ENCODE measurements around the gene HAUS7.

The HAUS7 gene

GRCh38 chrX:153460826-153461225 is 9.6 kb downstream of the HAUS7 start:
- Histone ChIP-seq H2AK5ac (ENCODE audit: low read length, severe bottlenecking) (no peak overlapping the region), H3K4me2 (ENCODE audit: low read length, poor library complexity, severe bottlenecking) (no peak overlapping the region), H3K23ac (ENCODE audit: low read length in 2 of 2) (no peak overlapping the region), H2AFZ (ENCODE audit: low read depth, low read length) (no peak overlapping the region), H3K14ac (ENCODE audit: low read length in 2 of 2) (no peak overlapping the region), H3K27ac (ENCODE audit: low read length, poor library complexity, severe bottlenecking) (peak overlapping the region; percentile 73), H4K91ac (ENCODE audit: low read length) (no peak overlapping the region), H2BK5ac (ENCODE audit: low read depth, low read length, poor library complexity, severe bottlenecking) (no peak overlapping the region), H3K36me3 (ENCODE audit: control insufficient read depth in 1 of 2, insufficient read depth in 2 of 2, low read depth in 1 of 2, low read length in 2 of 2) (peaks cover 4 to 46% of the 10 kb centered on the region in 2 experiments), H3K4me3 (ENCODE audit: insufficient read depth in 1 of 2, low read depth in 1 of 2, low read length in 2 of 2) (no peak overlapping the region), H3K9me3 (ENCODE audit: control insufficient read depth, low read length) (no peaks in the 10 kb centered on the region), H3K9ac (ENCODE audit: low read length) (no peak overlapping the region), H3K18ac (ENCODE audit: low read depth in 1 of 2, low read length in 2 of 2) (no peak overlapping the region), H2BK12ac (ENCODE audit: low read length in 2 of 2) (no peak overlapping the region), H2BK15ac (ENCODE audit: low read depth, poor library complexity, severe bottlenecking) (no peak overlapping the region), H3K79me1 (replicated peaks; ENCODE audit: low read length, poor library complexity, severe bottlenecking) (peaks cover 1% of the 10 kb centered on the region), H3K4me1 (ENCODE audit: control insufficient read depth, insufficient read depth, low read depth, low read length) (peaks cover 14% of the 10 kb centered on the region), H3K4ac (ENCODE audit: low read depth in 1 of 2, low read length in 2 of 2) (no peak overlapping the region), H4K8ac (ENCODE audit: low read length) (no peak overlapping the region), H2BK120ac (ENCODE audit: low read depth, low read length) (no peak overlapping the region), H3K27me3 (ENCODE audit: control insufficient read depth in 1 of 2, insufficient read depth in 1 of 2, low read length in 2 of 2) (peaks cover 0 to 15% of the 10 kb centered on the region in 2 experiments)
- WGBS: 30% methylated on average over 4 of the region's 7 CpGs
- DNase-seq: peak; percentile 48

GRCh38 chrX:153459986-153460385 is 10.4 kb downstream of the HAUS7 start:
- no peak overlapping the region for H2AK5ac ChIP-seq (ENCODE audit: low read length, severe bottlenecking)
- no peak overlapping the region for H4K91ac ChIP-seq (ENCODE audit: low read length)
- no peak overlapping the region for H3K18ac ChIP-seq (ENCODE audit: low read depth in 1 of 2, low read length in 2 of 2)
- WGBS: 96% methylated on average over 3 of the region's 4 CpGs
- no peak overlapping the region for H4K8ac ChIP-seq (ENCODE audit: low read length)
- peak overlapping the region; percentile 82 for H3K27ac ChIP-seq (ENCODE audit: low read length, poor library complexity, severe bottlenecking)
- H3K27me3 ChIP-seq (ENCODE audit: control insufficient read depth in 1 of 2, insufficient read depth in 1 of 2, low read length in 2 of 2): peaks cover 0 to 15% of the 10 kb centered on the region in 2 experiments
- H2BK12ac ChIP-seq (ENCODE audit: low read length in 2 of 2): no peak overlapping the region
- H3K14ac ChIP-seq (ENCODE audit: low read length in 2 of 2): no peak overlapping the region
- no peaks in the 10 kb centered on the region for H3K9me3 ChIP-seq (ENCODE audit: control insufficient read depth, low read length)
- no peak overlapping the region for H3K23ac ChIP-seq (ENCODE audit: low read length in 2 of 2)
- H2BK5ac ChIP-seq (ENCODE audit: low read depth, low read length, poor library complexity, severe bottlenecking): peak overlapping the region; percentile 24
- peaks cover 1% of the 10 kb centered on the region for H3K79me1 ChIP-seq (replicated peaks; ENCODE audit: low read length, poor library complexity, severe bottlenecking)
- H3K4me1 ChIP-seq (ENCODE audit: control insufficient read depth, insufficient read depth, low read depth, low read length): peaks cover 12% of the 10 kb centered on the region
- peaks cover 4 to 51% of the 10 kb centered on the region in 2 experiments for H3K36me3 ChIP-seq (ENCODE audit: control insufficient read depth in 1 of 2, insufficient read depth in 2 of 2, low read depth in 1 of 2, low read length in 2 of 2)
- no peak overlapping the region for H3K4ac ChIP-seq (ENCODE audit: low read depth in 1 of 2, low read length in 2 of 2)
- H2BK15ac ChIP-seq (ENCODE audit: low read depth, poor library complexity, severe bottlenecking): no peak overlapping the region
- no peak overlapping the region for H3K4me2 ChIP-seq (ENCODE audit: low read length, poor library complexity, severe bottlenecking)
- H2AFZ ChIP-seq (ENCODE audit: low read depth, low read length): no peak overlapping the region
- DNase-seq: peak; percentile 38
- H3K9ac ChIP-seq (ENCODE audit: low read length): no peak overlapping the region
- no peak overlapping the region for H2BK120ac ChIP-seq (ENCODE audit: low read depth, low read length)
- no peak overlapping the region for H3K4me3 ChIP-seq (ENCODE audit: insufficient read depth in 1 of 2, low read depth in 1 of 2, low read length in 2 of 2)

- Histone ChIP-seq H3K4me2 (ENCODE audit: low read length, poor library complexity, severe bottlenecking) (no peak overlapping the region), H3K36me3 (ENCODE audit: control insufficient read depth in 1 of 2, insufficient read depth in 2 of 2, low read depth in 1 of 2, low read length in 2 of 2) (peaks cover 4 to 50% of the 10 kb centered on the region in 2 experiments), H3K27ac (ENCODE audit: low read length, poor library complexity, severe bottlenecking) (no peak overlapping the region), H2BK12ac (ENCODE audit: low read length in 2 of 2) (no peak overlapping the region), H3K23ac (ENCODE audit: low read length in 2 of 2) (no peak overlapping the region), H3K79me1 (replicated peaks; ENCODE audit: low read length, poor library complexity, severe bottlenecking) (peaks cover 1% of the 10 kb centered on the region), H2AK5ac (ENCODE audit: low read length, severe bottlenecking) (no peak overlapping the region), H3K4me3 (ENCODE audit: insufficient read depth in 1 of 2, low read depth in 1 of 2, low read length in 2 of 2) (no peak overlapping the region), H3K14ac (ENCODE audit: low read length in 2 of 2) (no peak overlapping the region), H4K8ac (ENCODE audit: low read length) (no peak overlapping the region), H2BK120ac (ENCODE audit: low read depth, low read length) (no peak overlapping the region), H3K9me3 (ENCODE audit: control insufficient read depth, low read length) (no peaks in the 10 kb centered on the region), H3K27me3 (ENCODE audit: control insufficient read depth in 1 of 2, insufficient read depth in 1 of 2, low read length in 2 of 2) (peaks cover 0 to 12% of the 10 kb centered on the region in 2 experiments), H3K18ac (ENCODE audit: low read depth in 1 of 2, low read length in 2 of 2) (no peak overlapping the region), H2BK15ac (ENCODE audit: low read depth, poor library complexity, severe bottlenecking) (no peak overlapping the region), H4K91ac (ENCODE audit: low read length) (no peak overlapping the region), H3K4ac (ENCODE audit: low read depth in 1 of 2, low read length in 2 of 2) (no peak overlapping the region), H3K9ac (ENCODE audit: low read length) (no peak overlapping the region), H3K4me1 (ENCODE audit: control insufficient read depth, insufficient read depth, low read depth, low read length) (peaks cover 12% of the 10 kb centered on the region), H2BK5ac (ENCODE audit: low read depth, low read length, poor library complexity, severe bottlenecking) (no peak overlapping the region), H2AFZ (ENCODE audit: low read depth, low read length) (no peak overlapping the region)
- WGBS: 86% methylated on average over 3 of the region's 4 CpGs
- no peak for DNase-seq
Measured at GRCh38 chrX:153458476-153458875, 11.9 kb downstream of the HAUS7 start.

GRCh38 chrX:153457827-153458466 is 12.4 kb downstream of the HAUS7 start:
- H3K4me2 ChIP-seq (ENCODE audit: low read length, poor library complexity, severe bottlenecking): no peak overlapping the region
- peaks cover 0 to 12% of the 10 kb centered on the region in 2 experiments for H3K27me3 ChIP-seq (ENCODE audit: control insufficient read depth in 1 of 2, insufficient read depth in 1 of 2, low read length in 2 of 2)
- H3K4ac ChIP-seq (ENCODE audit: low read depth in 1 of 2, low read length in 2 of 2): no peak overlapping the region
- no peak overlapping the region for H2BK120ac ChIP-seq (ENCODE audit: low read depth, low read length)
- peaks cover 4 to 47% of the 10 kb centered on the region in 2 experiments for H3K36me3 ChIP-seq (ENCODE audit: control insufficient read depth in 1 of 2, insufficient read depth in 2 of 2, low read depth in 1 of 2, low read length in 2 of 2)
- DNase-seq: no peak
- H2AK5ac ChIP-seq (ENCODE audit: low read length, severe bottlenecking): no peak overlapping the region
- no peaks in the 10 kb centered on the region for H3K9me3 ChIP-seq (ENCODE audit: control insufficient read depth, low read length)
- WGBS: 90% methylated on average over 12 of the region's 17 CpGs
- no peak overlapping the region for H3K27ac ChIP-seq (ENCODE audit: low read length, poor library complexity, severe bottlenecking)
- peaks cover 1% of the 10 kb centered on the region for H3K79me1 ChIP-seq (replicated peaks; ENCODE audit: low read length, poor library complexity, severe bottlenecking)
- H2BK12ac ChIP-seq (ENCODE audit: low read length in 2 of 2): no peak overlapping the region
- H2AFZ ChIP-seq (ENCODE audit: low read depth, low read length): no peak overlapping the region
- no peak overlapping the region for H3K18ac ChIP-seq (ENCODE audit: low read depth in 1 of 2, low read length in 2 of 2)
- no peak overlapping the region for H2BK15ac ChIP-seq (ENCODE audit: low read depth, poor library complexity, severe bottlenecking)
- H3K4me3 ChIP-seq (ENCODE audit: insufficient read depth in 1 of 2, low read depth in 1 of 2, low read length in 2 of 2): no peak overlapping the region
- no peak overlapping the region for H3K14ac ChIP-seq (ENCODE audit: low read length in 2 of 2)
- H4K91ac ChIP-seq (ENCODE audit: low read length): no peak overlapping the region
- H3K23ac ChIP-seq (ENCODE audit: low read length in 2 of 2): no peak overlapping the region
- no peak overlapping the region for H3K9ac ChIP-seq (ENCODE audit: low read length)
- peaks cover 12% of the 10 kb centered on the region for H3K4me1 ChIP-seq (ENCODE audit: control insufficient read depth, insufficient read depth, low read depth, low read length)
- no peak overlapping the region for H4K8ac ChIP-seq (ENCODE audit: low read length)
- no peak overlapping the region for H2BK5ac ChIP-seq (ENCODE audit: low read depth, low read length, poor library complexity, severe bottlenecking)

Data from mesenchymal stem cell (in vitro differentiated cells and primary cell).